K562 treated with DMSO at 1 percent for 24 hours (cell line): ENCODE measurements around the gene OR2L13. TPM values are rescaled to one million over a fixed set of nuclear protein-coding genes. Genes with fewer than 3 reads are reported as not detected.

ENCODE experiments used
- total RNA-seq: library from RNA; unstranded; fragments of 300-600 nt; gene quantifications from 2 replicates; pipeline ENCODE4 v1.2.3, GENCODE V29; 2022; ENCODE audit warnings: low read depth; ENCODE audit not compliant: insufficient read depth

OR2L13 gene, protein sequence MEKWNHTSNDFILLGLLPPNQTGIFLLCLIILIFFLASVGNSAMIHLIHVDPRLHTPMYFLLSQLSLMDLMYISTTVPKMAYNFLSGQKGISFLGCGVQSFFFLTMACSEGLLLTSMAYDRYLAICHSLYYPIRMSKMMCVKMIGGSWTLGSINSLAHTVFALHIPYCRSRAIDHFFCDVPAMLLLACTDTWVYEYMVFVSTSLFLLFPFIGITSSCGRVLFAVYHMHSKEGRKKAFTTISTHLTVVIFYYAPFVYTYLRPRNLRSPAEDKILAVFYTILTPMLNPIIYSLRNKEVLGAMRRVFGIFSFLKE
- total RNA-seq = not detected in 2 replicates

DNA sequence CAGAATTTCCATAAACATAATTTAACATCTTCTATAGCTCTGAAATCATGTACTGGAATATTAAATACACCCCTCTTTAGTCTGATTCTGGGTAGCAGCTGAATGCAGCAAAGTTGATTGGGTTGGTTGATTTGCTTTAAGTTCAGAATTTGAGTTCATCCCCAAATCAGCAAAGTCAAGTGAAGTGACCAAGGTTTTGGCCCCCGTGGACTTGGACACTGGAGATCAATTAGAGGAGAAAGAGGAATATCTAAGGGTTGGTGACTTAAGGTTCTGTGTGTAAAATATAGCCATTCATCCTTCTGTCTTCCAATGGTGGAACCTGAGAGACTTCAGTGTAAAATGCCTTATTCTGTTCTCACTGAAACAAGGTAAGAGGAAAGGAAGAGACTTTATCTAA is at the start of gene OR2L13:
TSS of gene OR2L13 (plus strand) at position 301 of the 400 bp plus-strand sequence. CDS start 4,192 bp downstream, outside the sequence.

DNA sequence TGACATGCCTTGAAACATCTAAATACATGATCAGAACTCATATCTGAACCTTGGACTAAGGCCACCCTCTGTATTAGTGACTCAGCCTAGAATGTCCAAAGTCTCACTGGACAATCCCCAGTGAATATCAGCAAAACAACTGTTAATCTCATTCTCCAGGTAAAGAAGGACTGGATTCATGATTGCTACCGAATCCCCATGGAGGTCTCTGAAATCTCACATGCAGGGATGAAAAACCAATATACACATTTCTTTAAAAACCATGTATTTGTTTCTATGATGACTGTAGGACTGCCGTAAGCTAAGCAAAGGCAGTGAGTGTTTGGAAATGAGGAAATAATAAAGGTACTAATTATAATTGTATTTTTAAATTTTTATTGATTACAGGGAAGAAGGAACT is 48.4 kb upstream of the OR2L13 start, which contains the start of gene OR2L3:
TSS of gene OR2L3 (plus strand) at position 301 of the 400 bp plus-strand sequence. CDS start 13,846 bp downstream, outside the sequence.

DNA sequence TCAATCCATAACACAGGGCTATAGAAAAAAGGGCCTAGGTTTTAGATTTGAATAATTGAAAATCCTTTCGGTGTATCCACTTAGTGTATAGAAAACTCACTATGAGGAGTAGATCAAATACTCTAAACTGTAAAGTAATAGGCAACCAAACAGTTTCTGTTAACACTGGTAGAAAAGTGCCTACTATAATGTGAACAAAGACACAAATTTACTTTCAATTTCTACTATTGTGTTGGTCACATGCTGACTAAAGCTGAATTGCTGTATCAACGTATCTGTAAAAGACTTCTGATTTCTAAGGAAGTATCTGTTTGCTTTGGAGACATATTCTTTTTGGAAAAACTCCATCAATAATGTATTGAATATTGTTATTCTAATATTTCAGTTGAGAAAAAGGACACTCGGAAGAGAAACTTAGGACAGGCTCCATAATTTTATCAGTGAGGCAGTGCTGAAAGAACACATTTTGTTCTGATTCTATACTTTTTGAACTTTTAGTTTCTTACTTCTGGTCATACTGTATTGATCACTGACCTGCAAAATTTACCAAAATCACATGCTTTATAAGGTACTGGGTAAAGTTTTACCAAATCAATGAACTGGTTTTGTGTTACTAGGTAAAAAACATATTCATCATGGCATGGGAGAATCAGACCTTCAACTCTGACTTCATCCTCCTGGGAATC is 49.7 kb downstream of the OR2L13 start, which contains the start of gene OR2M5:
TSS of gene OR2M5 (plus strand) at position 636 of the 686 bp plus-strand sequence. CDS start at position 636, 0 bp downstream.

Other genes with a start within 250 kb of the OR2L13 start
- 23.0 and 23.6 TPM in 2 replicates for gene TRIM58, start 238.0 kb upstream of the OR2L13 start, total RNA-seq
- 5.8 and 5.9 TPM in 2 replicates for gene OR2W3, start 199.6 kb upstream of the OR2L13 start, total RNA-seq
- 0.37 TPM in 1 of 2 replicates, not detected in the other for gene OR2T8, start 174.9 kb upstream of the OR2L13 start, total RNA-seq
- not detected in 2 replicates for gene OR2AJ1, start 170.3 kb upstream of the OR2L13 start, total RNA-seq
- gene OR2L8, start 146.3 kb upstream of the OR2L13 start, total RNA-seq = not detected in 2 replicates
- gene OR2AK2, start 130.0 kb upstream of the OR2L13 start, total RNA-seq = not detected in 2 replicates
- not detected in 2 replicates for gene OR2L5, start 81.5 kb upstream of the OR2L13 start, total RNA-seq
- gene OR2L2, start 65.1 kb upstream of the OR2L13 start, total RNA-seq = not detected in 2 replicates
- not detected in 2 replicates for gene OR2L3, start 48.3 kb upstream of the OR2L13 start, total RNA-seq
- not detected in 2 replicates for gene OR2M5, start 50.0 kb downstream of the OR2L13 start, total RNA-seq
- gene OR2M2, start 79.6 kb downstream of the OR2L13 start, total RNA-seq = not detected in 2 replicates
- not detected in 2 replicates for gene OR2M3, start 102.1 kb downstream of the OR2L13 start, total RNA-seq
- not detected in 2 replicates for gene OR2M4, start 136.2 kb downstream of the OR2L13 start, total RNA-seq
- not detected in 2 replicates for gene OR2T33, start 182.8 kb downstream of the OR2L13 start, total RNA-seq
- not detected in 2 replicates for gene OR2T12, start 208.2 kb downstream of the OR2L13 start, total RNA-seq
- gene OR2M7, start 229.4 kb downstream of the OR2L13 start, total RNA-seq = not detected in 2 replicates